ENCODE measurements around the gene HBEGF. TPM values are rescaled to one million over a fixed set of nuclear protein-coding genes. Genes with fewer than 3 reads are reported as not detected.

HBEGF gene
- polyA plus RNA-seq, 2 of the 4 experiments (the other 2 are of a cell fraction), result 3.4 to 5.0 TPM

DNA sequence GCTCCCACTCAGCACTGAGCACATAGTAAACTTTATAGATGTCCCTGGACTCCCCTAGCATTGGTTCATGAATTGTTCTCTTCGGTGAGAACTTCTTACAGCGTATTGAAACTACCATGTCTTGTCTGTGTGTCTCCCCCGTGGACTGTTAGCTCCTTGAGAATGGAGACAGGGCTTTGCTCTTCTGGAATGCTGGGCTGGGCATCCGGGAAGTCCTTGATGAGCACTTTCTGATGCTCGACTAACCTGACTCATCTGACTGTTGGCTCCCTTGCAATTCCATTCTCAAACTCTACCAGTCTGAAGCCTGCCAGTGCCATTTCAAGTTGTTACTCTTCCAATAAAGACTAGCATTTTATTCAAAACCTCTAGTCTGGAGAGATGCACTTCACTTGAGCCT, 28.5 kb downstream of the HBEGF start:
- ATAC-seq (peak; percentile 81 to 87), FAIRE-seq (no peak), DNase-seq (ENCODE audit: low read depth in 1 of 2, low spot score in 1 of 2) (peak in 1 of 2 experiments; percentile 70)
- Histone ChIP-seq H3K9me3 (no peaks in the 10 kb centered on the region), H3K4me2 (peak overlapping the region; percentile 53), H3K4me3 (no peak overlapping the region), H3K4me1 (peaks cover 29% of the 10 kb centered on the region), H3K27ac (peak overlapping the region; percentile 52 to 67)
- 36% methylated on average over 5 of the region's 5 CpGs for WGBS (ENCODE audit: missing lambda C conversion rate)
- ChIA-PET CTCF (interaction anchor here (1.1 to 2.8 kb wide), 9 partner anchors 10 to 56 kb away, joined by 3 to 11 read pairs (median 4); partner anchors contain the start of gene HBEGF), POLR2A (interaction anchor here (1.0 to 2.3 kb wide), 2 partner anchors 15 to 28 kb away, joined by 4 to 11 read pairs; partner anchors contain the start of genes HBEGF and PFDN1)
- TF ChIP-seq FOSL2 (IDR thresholded peaks at IDR 0.05) (no peak), FOSL2 (CRISPR knock-in tag; IDR thresholded peaks at IDR 0.05) (0 out of 2 replicates have a peak, but pooled peaks have one; percentile 36), GATA3 (IDR thresholded peaks at IDR 0.05; ENCODE audit: borderline replicate concordance) (no peak)

DNA sequence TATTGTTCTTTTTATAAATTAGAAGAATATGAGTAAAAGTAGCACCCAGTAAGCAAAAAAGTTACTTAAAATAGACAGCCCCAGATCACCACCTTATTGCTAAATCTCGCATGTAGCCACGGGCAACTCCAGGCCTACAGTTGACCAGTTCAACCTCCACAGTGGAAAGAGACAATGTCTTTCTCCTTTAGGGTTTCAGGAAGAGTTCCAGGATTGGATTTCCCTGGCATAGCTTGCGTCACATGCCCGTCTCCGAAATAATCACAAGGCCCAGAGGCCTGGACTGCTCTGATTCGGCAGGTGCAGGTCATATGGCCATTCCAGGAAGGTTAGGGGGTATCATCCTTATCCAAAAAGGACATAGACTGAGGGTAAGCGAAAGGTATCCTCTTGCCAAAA, 33.6 kb downstream of the HBEGF start:
- no peak for DNase-seq (ENCODE audit: low read depth in 1 of 2, low spot score in 1 of 2)
- CTCF ChIA-PET, result interaction anchor here (1.0 to 3.9 kb wide), 4 partner anchors 33 to 68 kb away, joined by 3 to 24 read pairs (median 8); partner anchors contain the start of gene HBEGF
- POLR2A ChIA-PET, result no interaction called here

DNA sequence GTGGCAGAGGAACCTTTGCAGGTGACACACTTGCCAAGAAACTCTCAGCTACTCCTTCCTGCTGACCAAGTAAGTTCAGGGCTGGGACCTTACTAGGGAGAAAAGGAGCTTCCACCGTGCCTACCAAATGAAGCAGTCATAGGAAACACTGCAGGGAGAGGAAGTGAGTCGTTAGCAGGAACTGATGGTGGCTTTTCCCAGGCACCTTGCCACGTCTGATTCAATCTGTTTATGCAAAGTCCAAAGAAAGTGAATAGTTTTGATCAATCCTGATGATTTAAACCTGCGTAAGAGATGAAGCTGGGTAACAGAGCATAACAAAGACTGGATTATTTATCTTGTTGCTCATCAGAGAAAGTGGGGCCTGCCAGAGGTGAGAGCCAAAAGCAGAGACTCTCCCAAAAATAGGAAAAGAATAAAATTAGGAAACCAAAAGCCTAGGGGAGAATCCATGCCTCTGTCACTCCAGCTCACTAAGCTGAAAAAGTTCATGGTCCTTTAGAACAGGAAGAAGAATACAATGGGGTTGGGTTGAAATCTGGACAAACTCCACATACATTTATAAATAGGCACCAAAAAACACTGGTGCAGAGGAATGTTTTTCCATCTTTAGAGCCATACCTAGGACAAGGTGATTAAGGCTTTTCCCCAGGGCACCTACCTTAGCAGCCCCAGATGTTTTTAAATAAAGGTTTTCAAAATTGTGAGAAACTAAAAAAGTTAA, 34.2 kb downstream of the HBEGF start:
- peak in 1 of 2 experiments; percentile 26 for DNase-seq (ENCODE audit: low read depth in 1 of 2, low spot score in 1 of 2)
- 19% methylated on average over 4 of the region's 4 CpGs for WGBS (ENCODE audit: missing lambda C conversion rate)
- Histone ChIP-seq H3K4me3 (no peak overlapping the region), H3K4me1 (peaks cover 25% of the 10 kb centered on the region), H3K27ac (peak overlapping the region; percentile 4 to 68; a peak in 3 of 6 replicates), H3K9me3 (no peaks in the 10 kb centered on the region), H3K4me2 (peak overlapping the region; percentile 40; the same call in 2 of the 3 replicates)
- CTCF ChIA-PET, result interaction anchor here (0.6 to 3.9 kb wide), 6 partner anchors 15 to 68 kb away, joined by 3 to 24 read pairs (median 4); partner anchors contain the start of gene HBEGF
- no peak for FAIRE-seq
- ATAC-seq, result peak in 1 of 2 experiments; percentile 62; a peak in 3 of 6 replicates
- TF ChIP-seq HOXB5 (CRISPR knock-in tag; IDR thresholded peaks at IDR 0.05) (no peak), NR3C1 (IDR thresholded peaks at IDR 0.05) (no peak), JUN (IDR thresholded peaks at IDR 0.05) (no peak), ESRRA (IDR thresholded peaks at IDR 0.05; ENCODE audit: borderline replicate concordance, low read length) (no peak), RARB (CRISPR knock-in tag; IDR thresholded peaks at IDR 0.05) (no peak), MAZ (IDR thresholded peaks at IDR 0.05; ENCODE audit: borderline replicate concordance, low read depth, low read length) (no peak), BHLHE40 (IDR thresholded peaks at IDR 0.05; ENCODE audit: low read depth, low read length) (no peak), ZNF302 (CRISPR knock-in tag; IDR thresholded peaks at IDR 0.05) (no peak), CBX2 (IDR thresholded peaks at IDR 0.05; ENCODE audit: borderline replicate concordance, low read depth) (no peak), SREBF2 (IDR thresholded peaks at IDR 0.05) (no peak), FOSB (CRISPR knock-in tag; IDR thresholded peaks at IDR 0.05) (no peak), SMC3 (IDR thresholded peaks at IDR 0.05) (no peak), GATA3 (IDR thresholded peaks at IDR 0.05; ENCODE audit: borderline replicate concordance) (no peak), CHD4 (IDR thresholded peaks at IDR 0.05; ENCODE audit: borderline replicate concordance) (no peak), POLR2AphosphoS2 (conservative IDR thresholded peaks at IDR 0.05; ENCODE audit: low read length) (no peak)
- TF ChIP-seq, protein P1, sequence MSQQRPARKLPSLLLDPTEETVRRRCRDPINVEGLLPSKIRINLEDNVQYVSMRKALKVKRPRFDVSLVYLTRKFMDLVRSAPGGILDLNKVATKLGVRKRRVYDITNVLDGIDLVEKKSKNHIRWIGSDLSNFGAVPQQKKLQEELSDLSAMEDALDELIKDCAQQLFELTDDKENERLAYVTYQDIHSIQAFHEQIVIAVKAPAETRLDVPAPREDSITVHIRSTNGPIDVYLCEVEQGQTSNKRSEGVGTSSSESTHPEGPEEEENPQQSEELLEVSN (IDR thresholded peaks at IDR 0.05; ENCODE audit: borderline replicate concordance, low read depth), result no peak
- TF ChIP-seq, protein P2, sequence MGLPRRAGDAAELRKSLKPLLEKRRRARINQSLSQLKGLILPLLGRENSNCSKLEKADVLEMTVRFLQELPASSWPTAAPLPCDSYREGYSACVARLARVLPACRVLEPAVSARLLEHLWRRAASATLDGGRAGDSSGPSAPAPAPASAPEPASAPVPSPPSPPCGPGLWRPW (IDR thresholded peaks at IDR 0.05), result no peak
- TF ChIP-seq, protein P3, sequence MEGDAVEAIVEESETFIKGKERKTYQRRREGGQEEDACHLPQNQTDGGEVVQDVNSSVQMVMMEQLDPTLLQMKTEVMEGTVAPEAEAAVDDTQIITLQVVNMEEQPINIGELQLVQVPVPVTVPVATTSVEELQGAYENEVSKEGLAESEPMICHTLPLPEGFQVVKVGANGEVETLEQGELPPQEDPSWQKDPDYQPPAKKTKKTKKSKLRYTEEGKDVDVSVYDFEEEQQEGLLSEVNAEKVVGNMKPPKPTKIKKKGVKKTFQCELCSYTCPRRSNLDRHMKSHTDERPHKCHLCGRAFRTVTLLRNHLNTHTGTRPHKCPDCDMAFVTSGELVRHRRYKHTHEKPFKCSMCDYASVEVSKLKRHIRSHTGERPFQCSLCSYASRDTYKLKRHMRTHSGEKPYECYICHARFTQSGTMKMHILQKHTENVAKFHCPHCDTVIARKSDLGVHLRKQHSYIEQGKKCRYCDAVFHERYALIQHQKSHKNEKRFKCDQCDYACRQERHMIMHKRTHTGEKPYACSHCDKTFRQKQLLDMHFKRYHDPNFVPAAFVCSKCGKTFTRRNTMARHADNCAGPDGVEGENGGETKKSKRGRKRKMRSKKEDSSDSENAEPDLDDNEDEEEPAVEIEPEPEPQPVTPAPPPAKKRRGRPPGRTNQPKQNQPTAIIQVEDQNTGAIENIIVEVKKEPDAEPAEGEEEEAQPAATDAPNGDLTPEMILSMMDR (IDR thresholded peaks at IDR 0.05), result no peak
- TF ChIP-seq, protein P4, sequence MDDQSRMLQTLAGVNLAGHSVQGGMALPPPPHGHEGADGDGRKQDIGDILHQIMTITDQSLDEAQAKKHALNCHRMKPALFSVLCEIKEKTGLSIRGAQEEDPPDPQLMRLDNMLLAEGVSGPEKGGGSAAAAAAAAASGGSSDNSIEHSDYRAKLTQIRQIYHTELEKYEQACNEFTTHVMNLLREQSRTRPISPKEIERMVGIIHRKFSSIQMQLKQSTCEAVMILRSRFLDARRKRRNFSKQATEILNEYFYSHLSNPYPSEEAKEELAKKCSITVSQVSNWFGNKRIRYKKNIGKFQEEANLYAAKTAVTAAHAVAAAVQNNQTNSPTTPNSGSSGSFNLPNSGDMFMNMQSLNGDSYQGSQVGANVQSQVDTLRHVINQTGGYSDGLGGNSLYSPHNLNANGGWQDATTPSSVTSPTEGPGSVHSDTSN (IDR thresholded peaks at IDR 0.05), result no peak
- POLR2A ChIA-PET, result interaction anchor here (1.5 kb wide), 1 partner anchor 9 kb away, joined by 4 read pairs; the partner anchor contains the start of gene PFDN1

More for the DNA sequence above, 33.6 kb downstream of the HBEGF start:
- Histone ChIP-seq H3K27ac (peak overlapping the region in 1 of 2 experiments; percentile 68; a peak in 3 of 6 replicates), H3K9me3 (no peaks in the 10 kb centered on the region), H3K4me3 (no peak overlapping the region), H3K4me2 (no peak overlapping the region), H3K4me1 (peaks cover 31% of the 10 kb centered on the region)
- ATAC-seq (no peak), FAIRE-seq (no peak)
- WGBS (ENCODE audit: missing lambda C conversion rate), result 96% methylated on average over 7 of the region's 7 CpGs
- TF ChIP-seq RFX5 (IDR thresholded peaks at IDR 0.05) (no peak), FOSB (CRISPR knock-in tag; IDR thresholded peaks at IDR 0.05) (no peak), SREBF2 (IDR thresholded peaks at IDR 0.05) (no peak), CHD2 (IDR thresholded peaks at IDR 0.05; ENCODE audit: low read length, partially characterized antibody) (no peak), EHMT2 (IDR thresholded peaks at IDR 0.05; ENCODE audit: low read depth) (no peak), MYC (IDR thresholded peaks at IDR 0.05; ENCODE audit: borderline replicate concordance, low read length) (no peak)

All from A549 (cell line).